ENCODE data around the gene DISC1. TPM values are rescaled to one million over a fixed set of nuclear protein-coding genes. Genes with fewer than 3 reads are reported as not detected.

DISC1 gene
- total and polyA plus RNA-seq, 2 donors (not counting 3 experiments of a cell fraction or from before 2014, with no cell fraction given): 3.3 to 14.7 TPM

DNA sequence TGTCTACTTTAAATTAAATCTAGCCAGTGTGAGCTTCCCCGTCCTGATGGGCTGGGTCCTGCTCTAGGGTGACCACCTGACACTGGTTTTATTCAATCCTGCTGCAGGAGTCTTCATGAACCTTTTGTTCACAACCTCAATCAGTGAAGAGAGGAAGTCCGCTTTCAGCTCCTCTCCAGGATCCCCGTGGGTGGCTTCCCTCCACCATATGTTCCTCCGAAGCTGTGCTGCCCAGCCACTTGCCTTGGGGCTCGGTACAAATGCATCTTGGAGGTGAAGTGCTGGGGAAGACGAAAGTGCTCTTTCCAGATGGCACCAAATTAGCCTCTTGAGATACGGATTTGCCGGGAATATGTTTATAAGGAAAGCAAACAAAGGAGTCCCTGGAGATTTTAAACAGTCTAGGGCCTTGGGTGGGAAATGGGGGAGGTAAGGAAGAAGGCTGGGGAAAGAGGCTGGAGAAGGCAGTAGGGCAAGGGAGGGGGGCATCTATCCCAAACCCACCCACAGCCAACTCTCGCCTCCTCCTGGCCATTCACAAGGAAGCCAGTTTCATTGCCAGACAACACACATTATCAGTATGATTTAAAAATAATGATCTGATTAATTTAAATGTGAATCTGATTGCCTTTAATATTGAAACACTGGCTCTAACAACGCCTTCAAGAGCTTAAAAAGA is 430.8 kb downstream of the DISC1 start:
- intact Hi-C loops (cut with micrococcal nuclease): no loop called here
- H3K9ac ChIP-seq (replicated peaks; ENCODE audit: extremely low read depth, insufficient read depth, low read length): no peak overlapping the region
- H3K27ac ChIP-seq (ENCODE audit: insufficient read depth, low read depth, low read length): no peak overlapping the region
- FAIRE-seq: no peak
- no peaks in the 10 kb centered on the region for H3K4me1 ChIP-seq (ENCODE audit: control insufficient read depth, extremely low read depth, insufficient read depth, low read length)
- no peak overlapping the region for H2AFZ ChIP-seq (ENCODE audit: low read depth, low read length)
- H3K36me3 ChIP-seq (ENCODE audit: control insufficient read depth in 2 of 2, extremely low read depth in 1 of 2, insufficient read depth in 2 of 2, low read length in 2 of 2): no peaks in the 10 kb centered on the region
- DNase-seq (ENCODE audit: low read depth, low spot score): no peak
- no peaks in the 10 kb centered on the region for H3K9me3 ChIP-seq (replicated peaks; ENCODE audit: control insufficient read depth, insufficient read depth, low read length)
- no peak overlapping the region for H3K4me2 ChIP-seq (ENCODE audit: insufficient read depth, low read length)
- no peaks in the 10 kb centered on the region for H3K9me1 ChIP-seq (replicated peaks; ENCODE audit: control insufficient read depth, extremely low read depth, insufficient read depth, low read length)
- dilution Hi-C loops (cut with MboI; ENCODE audit: extremely low pct_ligation_motif_present, low sequenced_read_pairs): no loop called here
- POLR2A ChIA-PET: no interaction called here
- TF ChIP-seq EZH2 (IDR thresholded peaks at IDR 0.05; ENCODE audit: borderline replicate concordance, low read depth, low read length, severe bottlenecking): no peak
- TF ChIP-seq POLR2A (IDR thresholded peaks at IDR 0.05; ENCODE audit: low read depth, low read length): no peak
- TF ChIP-seq, protein P1, sequence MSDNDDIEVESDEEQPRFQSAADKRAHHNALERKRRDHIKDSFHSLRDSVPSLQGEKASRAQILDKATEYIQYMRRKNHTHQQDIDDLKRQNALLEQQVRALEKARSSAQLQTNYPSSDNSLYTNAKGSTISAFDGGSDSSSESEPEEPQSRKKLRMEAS (IDR thresholded peaks at IDR 0.05; ENCODE audit: insufficient read depth, insufficient read length): no peak
- no peak for TF ChIP-seq MYC (IDR thresholded peaks at IDR 0.05; ENCODE audit: low read depth, low read length)
- no peak for TF ChIP-seq GATA2 (IDR thresholded peaks at IDR 0.05; ENCODE audit: insufficient read depth, insufficient read length, low read depth, low read length)
- TF ChIP-seq POLR2AphosphoS5 (IDR thresholded peaks at IDR 0.05; ENCODE audit: insufficient read depth, low read depth, low read length): no peak
- no peak for TF ChIP-seq FOS (IDR thresholded peaks at IDR 0.05; ENCODE audit: borderline replicate concordance, insufficient read depth, low read length)
- TF ChIP-seq JUN (IDR thresholded peaks at IDR 0.05; ENCODE audit: borderline replicate concordance, insufficient read depth, insufficient read length, low read depth): no peak
- TF ChIP-seq, protein P2, sequence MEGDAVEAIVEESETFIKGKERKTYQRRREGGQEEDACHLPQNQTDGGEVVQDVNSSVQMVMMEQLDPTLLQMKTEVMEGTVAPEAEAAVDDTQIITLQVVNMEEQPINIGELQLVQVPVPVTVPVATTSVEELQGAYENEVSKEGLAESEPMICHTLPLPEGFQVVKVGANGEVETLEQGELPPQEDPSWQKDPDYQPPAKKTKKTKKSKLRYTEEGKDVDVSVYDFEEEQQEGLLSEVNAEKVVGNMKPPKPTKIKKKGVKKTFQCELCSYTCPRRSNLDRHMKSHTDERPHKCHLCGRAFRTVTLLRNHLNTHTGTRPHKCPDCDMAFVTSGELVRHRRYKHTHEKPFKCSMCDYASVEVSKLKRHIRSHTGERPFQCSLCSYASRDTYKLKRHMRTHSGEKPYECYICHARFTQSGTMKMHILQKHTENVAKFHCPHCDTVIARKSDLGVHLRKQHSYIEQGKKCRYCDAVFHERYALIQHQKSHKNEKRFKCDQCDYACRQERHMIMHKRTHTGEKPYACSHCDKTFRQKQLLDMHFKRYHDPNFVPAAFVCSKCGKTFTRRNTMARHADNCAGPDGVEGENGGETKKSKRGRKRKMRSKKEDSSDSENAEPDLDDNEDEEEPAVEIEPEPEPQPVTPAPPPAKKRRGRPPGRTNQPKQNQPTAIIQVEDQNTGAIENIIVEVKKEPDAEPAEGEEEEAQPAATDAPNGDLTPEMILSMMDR (IDR thresholded peaks at IDR 0.05; ENCODE audit: extremely low read depth in 1 of 2, insufficient read depth in 1 of 2, low read depth in 1 of 2, low read length in 2 of 2): no peak
- no TSS peak for BruUV-seq (replicated peaks)
- no peaks in the 10 kb centered on the region for H4K20me1 ChIP-seq (replicated peaks; ENCODE audit: control insufficient read depth, extremely low read depth, insufficient read depth, low read length)
- CTCF ChIA-PET: no interaction called here
- no peak overlapping the region for H3K4me3 ChIP-seq (replicated peaks in 1 of 3; ENCODE audit: insufficient read depth in 1 of 3, low read depth in 1 of 3, low read length in 3 of 3)
- no peaks in the 10 kb centered on the region for H3K79me2 ChIP-seq (ENCODE audit: control insufficient read depth, insufficient read depth, low read length)
- H3K27me3 ChIP-seq (ENCODE audit: control insufficient read depth in 2 of 2, insufficient read depth in 2 of 2, low read length in 2 of 2): no peaks in the 10 kb centered on the region
